ENCODE data around the gene CHDH.

Gene CHDH

DNA sequence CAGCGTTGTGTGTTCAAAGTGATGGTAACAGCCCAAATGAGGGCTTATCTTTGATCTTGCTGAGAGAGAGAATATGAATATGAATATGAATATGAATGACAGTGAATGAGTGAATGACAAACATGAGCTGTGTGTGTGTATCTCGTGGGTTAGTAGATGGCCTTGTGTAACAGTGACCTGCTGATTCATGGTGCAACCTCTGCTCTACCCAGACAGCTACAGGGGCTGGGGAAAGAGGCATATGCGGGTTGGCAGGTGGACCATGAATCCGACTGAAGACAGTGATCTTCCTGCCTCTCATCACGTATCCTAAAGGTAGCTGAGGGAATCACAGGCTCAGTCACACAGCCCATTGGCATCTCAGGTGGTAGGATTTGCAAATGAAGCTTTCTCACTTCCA lies 58.2 kb downstream of the CHDH start:
- no peak for DNase-seq (ENCODE audit: low spot score)

DNA sequence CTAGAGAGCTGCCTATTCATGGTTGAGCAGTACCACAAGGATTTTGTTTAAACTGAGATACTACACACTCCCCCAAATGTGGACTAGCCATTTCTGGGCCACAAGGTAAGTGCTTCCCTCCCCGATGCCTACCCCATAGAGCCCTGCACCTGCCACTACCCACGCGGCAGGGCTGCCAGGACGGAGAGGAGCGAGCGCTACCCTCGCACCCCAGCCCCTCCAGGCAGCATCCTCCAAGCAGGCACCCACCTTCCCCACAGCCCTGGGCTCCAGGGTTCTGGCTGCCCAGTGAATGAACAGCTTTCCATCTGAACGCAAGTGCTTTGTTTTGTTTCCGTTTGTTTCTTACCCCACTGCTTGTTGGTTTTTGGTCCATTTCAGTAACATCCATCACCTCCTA lies 59.2 kb downstream of the CHDH start:
- DNase-seq (ENCODE audit: low spot score) = no peak

DNA sequence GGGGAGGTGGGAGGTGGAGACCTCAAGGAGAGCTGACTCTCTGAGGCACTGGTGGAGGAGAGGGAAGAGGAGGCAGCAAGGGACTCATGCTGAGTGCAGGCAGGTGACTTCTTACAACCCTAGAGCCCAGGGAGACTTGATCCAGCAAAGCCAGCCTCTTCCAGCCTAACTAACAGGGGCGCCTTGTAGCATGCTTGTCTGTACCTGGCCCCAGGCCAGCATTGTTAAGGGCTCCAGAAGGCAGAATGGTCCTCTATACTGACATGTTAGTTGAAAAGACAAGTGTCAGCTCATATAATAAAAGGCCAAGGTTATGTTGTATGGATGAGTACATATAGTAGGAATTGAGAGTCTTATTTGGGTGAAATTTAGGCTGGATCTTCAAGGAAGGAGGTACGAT lies 65.4 kb downstream of the CHDH start:
- no peak for DNase-seq (ENCODE audit: low spot score)

DNA sequence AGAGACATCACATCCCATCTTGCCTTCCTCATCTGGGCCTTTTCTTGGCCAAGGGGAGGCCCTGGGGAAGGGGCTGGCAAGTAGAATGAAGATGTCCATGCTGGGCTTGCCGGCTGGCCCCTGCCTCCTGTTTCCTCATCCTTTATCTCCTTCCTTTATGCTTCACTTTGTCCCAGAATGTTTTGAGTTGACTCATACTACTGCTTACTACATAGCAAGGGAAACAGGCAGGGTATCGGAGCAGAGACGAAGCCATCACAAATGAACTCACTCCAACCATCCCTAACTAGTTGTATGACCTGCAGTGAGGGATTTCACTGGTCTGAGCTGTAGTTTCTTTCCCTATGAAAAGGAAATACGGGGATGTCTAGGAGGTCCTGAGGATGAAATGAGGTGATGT lies 66.0 kb downstream of the CHDH start:
- no peak for DNase-seq (ENCODE audit: low spot score)

DNA sequence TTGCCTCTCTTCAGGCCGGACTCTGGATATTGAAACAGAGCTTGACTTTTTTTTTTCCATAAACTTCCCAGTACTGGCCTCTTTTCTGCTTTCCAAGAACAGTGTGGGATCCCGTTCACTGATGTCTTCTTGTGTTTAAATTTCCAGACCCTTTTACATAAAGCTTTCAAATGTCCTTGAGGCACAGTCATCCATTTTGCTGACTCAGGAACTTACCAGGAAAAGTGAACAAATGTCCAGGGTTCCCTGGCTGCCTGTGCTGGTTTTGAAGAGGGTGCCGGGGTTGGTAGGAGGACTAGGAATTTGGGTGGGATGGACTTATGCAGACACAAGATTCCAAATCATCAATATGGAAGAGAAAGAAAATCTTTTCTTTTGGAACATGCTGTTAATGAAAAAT lies 68.1 kb downstream of the CHDH start:
- no peak for DNase-seq (ENCODE audit: low spot score)

DNA sequence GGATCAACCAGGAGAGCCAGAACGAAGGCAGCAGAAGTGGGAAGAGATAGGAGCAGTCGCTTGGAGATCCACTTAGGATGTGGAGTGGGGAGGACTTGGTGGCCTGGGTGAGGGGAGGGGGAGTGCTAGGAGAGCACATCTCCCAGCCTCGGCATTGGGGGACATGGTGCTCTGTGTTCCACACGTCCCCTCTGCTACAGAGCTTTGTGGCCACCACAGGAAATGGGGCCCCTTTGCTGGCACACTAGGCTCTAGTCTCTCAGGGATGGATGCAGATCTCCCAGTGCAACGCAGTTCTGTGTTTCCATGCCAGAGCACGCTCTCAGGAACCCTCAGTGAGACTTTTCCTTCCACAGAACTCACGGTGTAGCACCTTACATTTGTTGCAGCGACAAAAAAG lies 68.8 kb downstream of the CHDH start:
- DNase-seq (ENCODE audit: low spot score) = no peak

DNA sequence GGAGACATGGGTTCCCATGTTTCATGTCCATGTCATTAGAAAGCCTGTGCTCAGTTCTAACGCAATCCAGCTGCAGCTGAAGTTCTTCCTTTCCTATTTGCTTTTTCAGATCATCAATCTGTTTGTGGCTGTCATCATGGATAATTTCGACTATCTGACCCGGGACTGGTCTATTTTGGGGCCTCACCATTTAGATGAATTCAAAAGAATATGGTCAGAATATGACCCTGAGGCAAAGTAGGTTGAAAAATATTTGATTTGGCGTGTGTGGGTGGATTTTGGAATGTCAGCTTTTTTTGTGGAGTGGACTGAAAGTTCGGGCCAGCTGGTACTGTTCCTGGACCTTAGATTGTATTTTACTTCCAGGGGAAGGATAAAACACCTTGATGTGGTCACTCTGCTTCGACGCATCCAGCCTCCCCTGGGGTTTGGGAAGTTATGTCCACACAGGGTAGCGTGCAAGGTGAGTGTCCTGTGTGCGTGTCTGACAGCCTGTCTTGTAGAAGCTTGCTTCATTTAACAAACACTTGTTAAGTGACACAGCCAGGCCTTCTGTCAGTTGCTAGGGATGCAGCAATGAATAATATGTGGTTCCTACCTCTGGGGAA lies 69.6 kb downstream of the CHDH start:
- no peak for DNase-seq (ENCODE audit: low spot score)

DNA sequence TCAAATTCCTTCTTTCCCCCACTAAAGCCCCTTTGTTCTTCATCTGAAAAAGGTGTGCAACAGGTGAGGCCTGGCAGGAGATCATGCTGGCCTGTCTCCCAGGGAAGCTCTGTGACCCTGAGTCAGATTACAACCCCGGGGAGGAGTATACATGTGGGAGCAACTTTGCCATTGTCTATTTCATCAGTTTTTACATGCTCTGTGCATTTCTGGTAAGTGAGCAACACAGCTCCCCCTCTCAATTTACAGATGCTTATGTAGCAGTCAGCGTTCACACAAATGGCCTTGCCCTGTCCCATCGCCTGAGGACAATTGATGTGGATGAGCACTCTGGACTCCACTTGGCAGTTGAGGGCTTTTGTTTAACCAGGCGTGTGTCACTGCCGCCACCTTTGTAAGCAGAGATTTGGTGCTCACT lies 70.4 kb downstream of the CHDH start:
- DNase-seq (ENCODE audit: low spot score) = no peak

DNA sequence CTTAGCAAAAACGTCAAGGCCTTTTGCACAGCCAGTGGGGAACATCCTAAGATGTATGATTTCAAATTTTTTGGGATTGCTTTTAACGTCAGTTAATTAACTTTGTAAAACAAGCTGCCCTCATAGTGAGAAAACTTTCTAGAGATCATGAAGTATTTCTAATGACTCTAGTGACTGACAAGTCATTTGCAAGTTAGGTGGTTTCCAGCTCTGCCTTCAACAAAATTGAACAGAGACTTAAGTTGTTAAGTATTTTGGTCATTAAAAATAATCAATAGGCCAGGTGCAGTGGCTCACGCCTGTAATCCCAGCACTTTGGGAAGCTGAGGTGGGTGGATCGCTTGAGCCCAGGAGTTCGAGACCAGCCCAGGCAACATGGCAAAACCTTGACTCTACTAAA lies 71.2 kb downstream of the CHDH start:
- DNase-seq (ENCODE audit: low spot score) = no peak

DNA sequence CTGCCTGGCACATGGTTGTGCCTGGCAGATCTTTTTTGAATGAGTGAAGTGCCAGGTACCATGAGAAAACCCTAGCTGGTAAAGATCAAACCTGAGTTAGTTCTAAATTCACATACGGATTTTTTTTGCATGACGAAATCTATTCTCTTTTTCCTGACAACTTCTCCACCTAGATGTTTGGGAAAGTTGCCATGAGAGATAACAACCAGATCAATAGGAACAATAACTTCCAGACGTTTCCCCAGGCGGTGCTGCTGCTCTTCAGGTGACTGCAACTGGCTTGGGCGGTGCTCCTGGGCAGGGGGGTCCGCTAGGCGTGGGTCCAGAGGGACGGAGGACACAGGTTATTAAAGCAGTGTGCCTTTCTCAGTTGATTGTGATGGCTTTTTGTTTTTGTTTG lies 71.8 kb downstream of the CHDH start:
- no peak for DNase-seq (ENCODE audit: low spot score)

DNA sequence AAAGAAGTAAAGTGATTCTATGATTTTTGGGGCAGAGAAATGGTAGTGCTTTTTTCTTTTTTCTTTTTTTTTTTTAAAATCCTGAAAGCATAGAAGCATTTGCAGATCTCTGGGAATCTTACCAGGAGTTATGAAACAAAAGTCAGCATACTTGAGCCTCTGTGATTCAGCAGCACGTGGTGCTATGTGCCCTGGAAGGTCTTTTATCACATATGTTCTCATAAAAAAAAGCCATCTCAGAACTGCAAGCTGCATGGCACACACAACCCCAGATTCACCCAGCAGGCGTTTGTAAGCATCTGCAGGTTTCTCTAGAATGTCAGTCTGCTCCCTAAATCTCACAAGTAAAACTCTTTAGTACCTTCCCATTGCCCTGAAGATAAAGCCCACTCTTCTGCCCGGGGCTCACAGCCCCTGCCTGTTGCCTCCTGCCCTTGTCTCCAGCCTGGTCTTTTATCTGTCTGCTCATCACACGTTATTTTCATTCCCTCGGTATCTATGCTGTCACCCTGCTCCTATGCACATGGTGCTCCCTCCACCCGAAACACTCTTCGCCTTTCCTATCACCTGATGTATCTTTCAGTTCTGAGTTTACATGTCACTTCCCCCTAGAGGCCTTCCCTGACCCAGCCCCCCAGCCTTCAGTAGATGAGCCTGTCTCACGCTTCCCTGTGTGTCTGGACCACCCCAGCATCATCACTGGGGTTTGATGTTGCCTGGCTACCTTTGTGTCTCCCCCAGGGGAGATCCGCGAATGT lies 72.4 kb downstream of the CHDH start:
- no peak for DNase-seq (ENCODE audit: low spot score)

DNA sequence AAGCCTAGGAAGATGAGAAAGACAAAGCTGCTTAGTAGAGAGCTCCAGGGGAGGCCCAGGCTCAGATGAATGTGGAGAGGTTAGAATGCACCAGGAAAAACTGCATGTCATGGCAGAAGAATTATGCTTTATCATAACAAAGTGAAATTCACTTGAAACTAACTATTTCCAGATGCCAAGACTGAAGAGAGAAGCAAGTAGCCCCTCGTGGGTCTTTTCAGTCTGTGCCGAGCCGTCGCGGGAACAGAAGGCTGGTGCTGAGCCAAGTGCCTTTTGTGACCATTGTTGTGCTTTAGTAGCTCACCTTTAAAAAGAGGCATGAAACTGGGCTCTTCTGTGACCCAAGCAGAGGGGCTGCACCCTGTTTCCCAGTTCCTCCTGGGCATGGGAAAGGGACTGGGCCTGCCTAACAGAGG lies 73.2 kb downstream of the CHDH start:
- no peak for DNase-seq (ENCODE audit: low spot score)

DNA sequence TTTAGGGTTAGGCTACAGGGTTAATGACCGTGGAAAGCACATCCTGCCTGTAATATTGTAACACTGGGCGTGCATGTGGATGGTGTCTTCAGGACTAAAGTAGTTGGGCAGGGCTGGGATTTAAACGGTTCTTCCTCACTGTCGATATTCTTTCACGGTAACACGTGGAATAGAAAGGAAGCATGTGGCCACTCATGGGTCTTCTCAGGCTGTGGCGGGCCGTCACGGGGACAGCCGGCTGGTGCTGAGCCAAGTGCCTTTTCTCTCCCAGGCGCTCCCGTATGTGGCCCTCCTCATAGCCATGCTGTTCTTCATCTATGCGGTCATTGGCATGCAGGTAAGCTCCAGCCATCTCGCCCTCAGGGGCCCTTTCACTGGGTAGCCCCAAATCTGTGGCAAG lies 73.7 kb downstream of the CHDH start:
- no peak for DNase-seq (ENCODE audit: low spot score)

DNA sequence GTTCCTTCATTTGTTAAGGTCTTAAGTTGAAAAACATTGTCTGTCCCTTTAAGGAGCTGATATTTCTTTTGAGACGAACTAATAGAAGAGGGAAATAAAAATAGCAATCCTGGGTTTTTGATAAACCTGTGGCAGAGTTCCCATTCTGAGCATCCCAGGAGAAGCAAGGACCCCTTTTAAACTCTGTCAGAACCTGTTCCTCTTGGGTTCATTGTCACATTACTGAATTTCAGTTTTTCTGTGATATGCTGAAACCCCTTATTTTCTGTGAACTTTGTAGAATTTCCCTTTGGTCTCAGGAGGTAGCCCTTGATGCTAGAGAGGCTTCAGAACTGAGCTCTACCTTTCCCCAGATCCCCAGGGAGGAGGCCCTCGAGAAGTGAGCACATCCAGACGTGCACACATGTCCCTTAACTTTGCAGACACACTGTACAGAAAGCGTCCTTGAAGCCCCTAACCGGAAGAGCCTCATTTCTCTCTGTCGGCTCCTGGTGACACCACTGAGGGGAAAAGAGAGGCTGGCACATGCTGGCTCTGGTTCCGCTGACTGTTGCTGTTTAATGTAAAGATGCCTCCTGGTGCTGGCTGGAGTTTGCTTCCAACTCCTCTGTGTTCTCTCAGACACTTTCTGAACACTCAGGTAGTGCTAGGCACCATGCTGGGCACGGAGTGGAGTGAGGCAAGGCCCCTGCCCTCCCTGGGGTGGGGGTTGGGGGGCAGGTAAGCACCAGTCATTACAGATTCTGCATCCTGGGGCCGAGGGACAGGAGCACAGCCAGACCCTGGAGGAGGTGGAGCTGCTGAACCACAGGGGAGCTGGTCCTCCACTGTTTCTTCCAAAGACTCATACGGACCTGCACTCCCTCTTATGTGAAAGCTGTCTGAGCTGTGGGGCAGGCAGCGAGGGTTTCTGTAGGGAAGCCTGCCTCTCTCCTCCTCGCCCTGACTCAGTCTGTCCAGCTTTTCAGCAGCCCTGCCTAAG lies 77.5 kb downstream of the CHDH start:
- DNase-seq (ENCODE audit: low spot score) = no peak

DNA sequence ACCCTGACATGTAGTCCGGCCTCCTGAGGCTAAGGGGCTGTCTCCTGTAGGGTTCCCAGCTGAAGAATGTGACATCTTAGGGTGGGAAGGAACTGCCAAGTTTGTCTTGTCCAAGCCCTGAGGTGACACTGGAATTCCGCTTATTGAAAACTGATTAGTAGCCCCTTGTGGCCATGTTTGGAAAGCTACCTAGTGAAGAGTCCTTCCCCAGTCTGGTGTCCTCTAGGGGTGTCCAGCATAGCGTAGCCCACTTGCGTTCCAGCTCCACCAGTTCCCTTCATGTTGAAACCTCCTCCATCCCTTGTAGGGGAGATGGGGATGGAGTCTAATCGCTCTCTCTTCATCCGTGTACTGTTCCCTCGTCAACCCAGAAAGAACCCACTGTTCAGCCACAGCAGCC lies 79.5 kb downstream of the CHDH start:
- DNase-seq (ENCODE audit: low spot score) = no peak

DNA sequence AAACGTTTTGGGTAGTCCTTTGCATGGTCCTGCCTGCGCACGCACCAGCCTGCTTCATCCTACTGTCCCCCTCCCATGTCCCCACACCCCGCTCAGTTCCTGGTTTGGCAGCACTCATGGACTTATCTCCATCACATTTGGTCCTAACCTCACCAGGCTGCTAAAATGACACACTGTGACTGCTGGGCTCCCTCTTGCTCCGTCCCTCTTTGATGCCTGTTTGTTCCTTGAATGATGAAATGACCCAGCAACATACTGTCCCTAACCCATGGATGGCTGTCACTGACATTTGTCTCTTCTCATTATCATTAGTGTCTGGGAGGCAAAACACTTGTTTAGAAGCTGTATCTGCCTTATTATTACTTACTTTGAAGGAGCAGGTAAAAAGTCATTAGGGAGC lies 80.5 kb downstream of the CHDH start:
- DNase-seq (ENCODE audit: low spot score) = no peak

DNA sequence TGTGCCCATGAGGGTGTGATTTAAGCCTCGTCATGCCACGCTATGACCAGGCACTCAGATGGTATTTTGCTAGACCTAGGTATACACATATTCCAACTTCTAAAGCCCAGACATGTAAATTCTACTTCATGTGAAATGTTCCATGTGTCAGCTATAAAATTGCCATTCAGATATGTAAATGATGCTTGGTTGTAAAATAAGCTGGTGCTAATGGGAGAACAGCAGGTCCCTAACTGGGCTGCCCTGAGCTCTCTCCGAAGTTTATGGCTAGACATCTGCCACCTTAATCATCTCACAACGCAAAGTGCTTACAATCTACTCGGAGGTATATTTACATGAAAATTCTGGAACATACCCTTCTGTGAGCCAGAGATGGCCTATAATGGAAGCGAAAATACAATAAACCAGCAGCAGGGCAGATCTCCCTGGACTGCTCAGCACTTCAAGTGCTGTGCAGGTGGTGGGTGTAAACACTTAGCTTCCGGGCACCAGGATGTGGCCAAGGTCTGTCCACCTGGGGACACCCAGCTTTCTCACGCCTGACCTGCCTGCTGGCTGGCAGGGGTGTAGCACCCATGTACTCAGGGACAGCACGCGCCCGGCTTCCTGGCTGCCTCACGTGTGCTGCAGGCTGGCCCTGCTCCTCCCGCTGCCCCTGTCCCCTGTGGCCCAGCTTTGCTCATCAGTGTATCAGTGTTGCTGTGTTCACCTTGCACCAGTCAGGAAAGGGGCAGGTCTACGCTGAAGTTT lies 82.0 kb downstream of the CHDH start:
- DNase-seq (ENCODE audit: low spot score) = no peak

DNA sequence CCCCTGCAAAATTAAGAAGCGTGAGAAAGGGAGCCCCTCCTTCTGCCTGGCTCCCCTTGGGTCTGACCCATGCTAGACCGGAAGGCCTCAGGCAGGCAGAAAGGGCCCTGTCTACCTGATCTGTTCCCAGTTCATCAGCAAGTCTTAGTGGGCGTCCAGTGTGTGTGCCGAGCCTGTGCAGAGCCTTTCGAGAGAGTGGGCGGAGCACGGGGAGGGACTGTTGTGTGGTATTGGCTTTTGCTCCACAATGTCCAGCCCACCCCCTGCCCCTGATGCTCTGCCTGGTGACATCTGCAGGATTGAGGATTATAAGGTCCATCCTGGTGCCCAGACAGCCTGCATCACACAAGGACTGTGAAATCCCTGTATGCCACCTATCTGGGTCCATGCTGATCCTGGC lies 82.9 kb downstream of the CHDH start:
- no peak for DNase-seq (ENCODE audit: low spot score)

Measured in D341Med (cell line).